HepG2 (cell line): Measurements from ENCODE around the gene CHD9NB. TPM values are rescaled to one million over a fixed set of nuclear protein-coding genes. Genes with fewer than 3 reads are reported as not detected.
A peak's percentile ranks its signal among the peaks of the same experiment; 100 is the strongest.

Experiments used
- FOXA1 ChIP-seq, 2 experiments: fragments of 450-650 bp in 1 of 2; sonication (generic) in 1 of 2; formaldehyde crosslinking in 1 of 2; IDR thresholded peaks; 2 replicates each; pipeline versions ENCODE4 v1.4.0 to v1.6.1; 2016 to 2020; ENCODE audit warnings: missing genetic modification reagents in 1 of 2
- HDAC1 ChIP-seq: sonication (generic); formaldehyde crosslinking; IDR thresholded peaks from 2 replicates; pipeline ENCODE4 v1.5.1; 2020; ENCODE audit warnings: mild to moderate bottlenecking, missing genetic modification reagents
- HNRNPL ChIP-seq: fragments of 200-400 bp; formaldehyde crosslinking; IDR thresholded peaks from 2 replicates; pipeline ENCODE4 v1.6.1; 2017; ENCODE audit warnings: mild to moderate bottlenecking, low read depth, low read length
- JARID2 ChIP-seq: sonication (generic); formaldehyde crosslinking; IDR thresholded peaks from 2 replicates; pipeline ENCODE4 v1.8.1; 2023; ENCODE audit warnings: missing genetic modification reagents, inconsistent platforms; ENCODE audit not compliant: insufficient replicate concordance
- LCORL ChIP-seq, 2 experiments: fragments of 450-650 bp in 1 of 2; sonication (generic) in 1 of 2; formaldehyde crosslinking in 1 of 2; IDR thresholded peaks; 2 replicates each; pipeline versions ENCODE4 v1.5.0 to v1.6.1; 2017 to 2020; ENCODE audit warnings: antibody characterized with exemption in 1 of 2, missing genetic modification reagents in 1 of 2
- NONO ChIP-seq, 2 experiments: fragments of 450-650 bp in 1 of 2; sonication (generic) in 1 of 2; formaldehyde crosslinking in 1 of 2; IDR thresholded peaks in 1 of 2; conservative IDR thresholded peaks in 1 of 2; 2 replicates each; pipeline versions ENCODE4 v1.6.1 to v1.8.0; 2017 to 2022; ENCODE audit warnings: mild to moderate bottlenecking in 1 of 2, missing genetic modification reagents in 1 of 2, moderate library complexity in 1 of 2
- RARG ChIP-seq: sonication (generic); formaldehyde crosslinking; IDR thresholded peaks from 2 replicates; pipeline ENCODE4 v1.4.0; 2020; ENCODE audit warnings: low read depth, mild to moderate bottlenecking, missing genetic modification reagents
- SALL1 ChIP-seq: sonication (generic); formaldehyde crosslinking; IDR thresholded peaks from 2 replicates; pipeline ENCODE4 v1.8.0; 2022; ENCODE audit warnings: mild to moderate bottlenecking, missing genetic modification reagents
- TGIF2 ChIP-seq: IDR thresholded peaks from 2 replicates; pipeline ENCODE4 v1.6.1; 2016; ENCODE audit warnings: control low read depth, missing compliant biosample characterization
- ZNF101 ChIP-seq: sonication (generic); formaldehyde crosslinking; IDR thresholded peaks from 2 replicates; pipeline ENCODE4 v1.4.0; 2020; ENCODE audit warnings: mild to moderate bottlenecking, low read depth, missing genetic modification reagents, borderline replicate concordance
- ZNF382 ChIP-seq: sonication (generic); formaldehyde crosslinking; IDR thresholded peaks from 2 replicates; pipeline ENCODE4 v1.5.0; 2020; ENCODE audit warnings: missing genetic modification reagents, mild to moderate bottlenecking, borderline replicate concordance
- ZNF562 ChIP-seq: sonication (generic); formaldehyde crosslinking; IDR thresholded peaks from 2 replicates; pipeline ENCODE4 v1.8.0; 2022; ENCODE audit warnings: missing genetic modification reagents, borderline replicate concordance
- ZNF564 ChIP-seq: sonication (generic); formaldehyde crosslinking; IDR thresholded peaks from 2 replicates; pipeline ENCODE4 v1.8.1; 2023; ENCODE audit warnings: mild to moderate bottlenecking, missing genetic modification reagents
- ZNF878 ChIP-seq: sonication (generic); formaldehyde crosslinking; IDR thresholded peaks from 2 replicates; pipeline ENCODE4 v1.8.1; 2023; ENCODE audit warnings: mild to moderate bottlenecking, missing genetic modification reagents, moderate library complexity
- polyA plus RNA-seq, 8 experiments: library from polyadenylated mRNA; depleted of rRNA in 3 of 8; stranded (reverse) in 7 of 8; unstranded in 1 of 8; fragments of >200 nt; fragmentation: Illumina TruSeq in 4 of 8; extraction: Trizol in 4 of 8; gene quantifications; 2 replicates each; pipeline versions ENCODE4 v1.2.1 to v1.2.3, GENCODE V29; 2011 to 2016; ENCODE audit warnings: low read depth in 4 of 8, missing spikeins in 1 of 8, mixed read lengths in 1 of 8; ENCODE audit not compliant: insufficient read depth in 1 of 8
- total RNA-seq, 5 experiments: library from RNA; depleted of rRNA; stranded (reverse); fragments of >200 nt; fragmentation: Illumina TruSeq; extraction: Trizol; gene quantifications; 2 replicates each; pipeline ENCODE4 v1.2.3, GENCODE V29; 2016; ENCODE audit warnings: low read depth in 1 of 5
- TF ChIP-seq, protein P1 (sequence below): sonication (generic); formaldehyde crosslinking; IDR thresholded peaks from 2 replicates; pipeline ENCODE4 v1.4.0; 2020; ENCODE audit warnings: missing genetic modification reagents
- TF ChIP-seq, protein P2 (sequence below): sonication (generic); formaldehyde crosslinking; IDR thresholded peaks from 2 replicates; pipeline ENCODE4 v1.8.0; 2022; ENCODE audit warnings: missing genetic modification reagents, mild to moderate bottlenecking, moderate library complexity, borderline replicate concordance
- TF ChIP-seq, protein P3 (sequence below): sonication (generic); formaldehyde crosslinking; IDR thresholded peaks from 2 replicates; pipeline ENCODE4 v1.5.0; 2020; ENCODE audit warnings: missing genetic modification reagents
- TF ChIP-seq, protein P4 (sequence below): sonication (generic); formaldehyde crosslinking; IDR thresholded peaks from 2 replicates; pipeline ENCODE4 v1.4.0; 2020; ENCODE audit warnings: mild to moderate bottlenecking, missing genetic modification reagents
- TF ChIP-seq, protein P5 (sequence below): sonication (generic); formaldehyde crosslinking; IDR thresholded peaks from 2 replicates; pipeline ENCODE4 v1.5.0; 2020; ENCODE audit warnings: mild to moderate bottlenecking, missing genetic modification reagents, borderline replicate concordance

The CHD9NB gene
- total and polyA plus RNA-seq, 2 of the 13 experiments (the other 11 are each of a cell fraction or from before 2014, with no cell fraction given): 0.17 to 0.18 TPM

DNA sequence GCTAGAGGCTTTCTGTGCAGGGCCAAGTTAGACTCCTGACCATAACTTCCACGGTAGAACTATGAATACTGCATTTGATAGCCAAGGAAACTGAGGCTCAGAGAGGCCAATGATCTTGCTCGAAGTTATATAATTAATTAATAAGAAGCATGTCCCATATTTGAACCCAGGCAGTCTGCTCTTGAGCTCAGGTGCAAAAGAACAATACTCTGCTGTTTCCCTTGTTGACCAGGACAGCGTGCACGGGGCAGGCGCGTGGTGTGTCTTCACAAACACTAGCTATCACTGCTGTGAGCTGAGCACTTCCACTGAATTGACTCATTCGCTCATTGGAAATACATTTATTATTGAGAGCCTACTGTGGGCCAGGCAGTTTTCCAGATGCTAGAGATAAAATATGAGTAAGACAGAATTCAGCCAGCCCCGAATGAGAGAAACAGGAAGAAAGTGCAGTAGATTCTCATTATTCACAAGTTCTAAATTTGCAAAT lies 3.7 kb upstream of the CHD9NB start (continued):
- TF ChIP-seq, protein P1, sequence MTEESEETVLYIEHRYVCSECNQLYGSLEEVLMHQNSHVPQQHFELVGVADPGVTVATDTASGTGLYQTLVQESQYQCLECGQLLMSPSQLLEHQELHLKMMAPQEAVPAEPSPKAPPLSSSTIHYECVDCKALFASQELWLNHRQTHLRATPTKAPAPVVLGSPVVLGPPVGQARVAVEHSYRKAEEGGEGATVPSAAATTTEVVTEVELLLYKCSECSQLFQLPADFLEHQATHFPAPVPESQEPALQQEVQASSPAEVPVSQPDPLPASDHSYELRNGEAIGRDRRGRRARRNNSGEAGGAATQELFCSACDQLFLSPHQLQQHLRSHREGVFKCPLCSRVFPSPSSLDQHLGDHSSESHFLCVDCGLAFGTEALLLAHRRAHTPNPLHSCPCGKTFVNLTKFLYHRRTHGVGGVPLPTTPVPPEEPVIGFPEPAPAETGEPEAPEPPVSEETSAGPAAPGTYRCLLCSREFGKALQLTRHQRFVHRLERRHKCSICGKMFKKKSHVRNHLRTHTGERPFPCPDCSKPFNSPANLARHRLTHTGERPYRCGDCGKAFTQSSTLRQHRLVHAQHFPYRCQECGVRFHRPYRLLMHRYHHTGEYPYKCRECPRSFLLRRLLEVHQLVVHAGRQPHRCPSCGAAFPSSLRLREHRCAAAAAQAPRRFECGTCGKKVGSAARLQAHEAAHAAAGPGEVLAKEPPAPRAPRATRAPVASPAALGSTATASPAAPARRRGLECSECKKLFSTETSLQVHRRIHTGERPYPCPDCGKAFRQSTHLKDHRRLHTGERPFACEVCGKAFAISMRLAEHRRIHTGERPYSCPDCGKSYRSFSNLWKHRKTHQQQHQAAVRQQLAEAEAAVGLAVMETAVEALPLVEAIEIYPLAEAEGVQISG (CRISPR knock-in tag): peak; percentile 64; the same call in 1 of the 2 replicates
- peak; percentile 85 for TF ChIP-seq SALL1 (CRISPR knock-in tag)
- TF ChIP-seq, protein P2, sequence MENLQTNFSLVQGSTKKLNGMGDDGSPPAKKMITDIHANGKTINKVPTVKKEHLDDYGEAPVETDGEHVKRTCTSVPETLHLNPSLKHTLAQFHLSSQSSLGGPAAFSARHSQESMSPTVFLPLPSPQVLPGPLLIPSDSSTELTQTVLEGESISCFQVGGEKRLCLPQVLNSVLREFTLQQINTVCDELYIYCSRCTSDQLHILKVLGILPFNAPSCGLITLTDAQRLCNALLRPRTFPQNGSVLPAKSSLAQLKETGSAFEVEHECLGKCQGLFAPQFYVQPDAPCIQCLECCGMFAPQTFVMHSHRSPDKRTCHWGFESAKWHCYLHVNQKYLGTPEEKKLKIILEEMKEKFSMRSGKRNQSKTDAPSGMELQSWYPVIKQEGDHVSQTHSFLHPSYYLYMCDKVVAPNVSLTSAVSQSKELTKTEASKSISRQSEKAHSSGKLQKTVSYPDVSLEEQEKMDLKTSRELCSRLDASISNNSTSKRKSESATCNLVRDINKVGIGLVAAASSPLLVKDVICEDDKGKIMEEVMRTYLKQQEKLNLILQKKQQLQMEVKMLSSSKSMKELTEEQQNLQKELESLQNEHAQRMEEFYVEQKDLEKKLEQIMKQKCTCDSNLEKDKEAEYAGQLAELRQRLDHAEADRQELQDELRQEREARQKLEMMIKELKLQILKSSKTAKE: peak; percentile 66
- TF ChIP-seq, protein P3, sequence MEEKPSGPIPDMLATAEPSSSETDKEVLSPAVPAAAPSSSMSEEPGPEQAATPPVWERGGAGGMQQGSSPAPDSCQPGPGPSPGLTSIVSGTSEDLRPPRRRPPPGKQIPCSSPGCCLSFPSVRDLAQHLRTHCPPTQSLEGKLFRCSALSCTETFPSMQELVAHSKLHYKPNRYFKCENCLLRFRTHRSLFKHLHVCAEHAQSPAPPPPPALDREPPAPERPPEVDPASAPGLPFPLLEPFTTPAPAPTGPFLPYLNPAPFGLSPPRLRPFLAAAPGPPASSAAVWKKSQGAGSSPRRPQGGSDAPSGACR (CRISPR knock-in tag): 0 out of 2 replicates have a peak, but pooled peaks have one; percentile 28
- no peak for TF ChIP-seq NONO (IDR thresholded peaks at IDR 0.05)
- TF ChIP-seq NONO (CRISPR knock-in tag; conservative IDR thresholded peaks at IDR 0.05): 0 out of 2 replicates have a peak, but pooled peaks have one; percentile 9
- TF ChIP-seq ZNF382 (CRISPR knock-in tag): no peak
- no peak for TF ChIP-seq FOXA1 (IDR thresholded peaks at IDR 0.05)
- TF ChIP-seq FOXA1 (CRISPR knock-in tag; IDR thresholded peaks at IDR 0.05): peak; percentile 89
- TF ChIP-seq HNRNPL: no peak
- TF ChIP-seq LCORL (IDR thresholded peaks at IDR 0.05): no peak
- TF ChIP-seq LCORL (CRISPR knock-in tag; IDR thresholded peaks at IDR 0.05): peak; percentile 14; the same call in 1 of the 2 replicates
- TF ChIP-seq TGIF2 (CRISPR knock-in tag): 0 out of 2 replicates have a peak, but pooled peaks have one; percentile 41
- TF ChIP-seq HDAC1 (CRISPR knock-in tag): peak; percentile 50; the same call in 1 of the 2 replicates
- TF ChIP-seq ZNF562 (CRISPR knock-in tag): no peak
- TF ChIP-seq, protein P4, sequence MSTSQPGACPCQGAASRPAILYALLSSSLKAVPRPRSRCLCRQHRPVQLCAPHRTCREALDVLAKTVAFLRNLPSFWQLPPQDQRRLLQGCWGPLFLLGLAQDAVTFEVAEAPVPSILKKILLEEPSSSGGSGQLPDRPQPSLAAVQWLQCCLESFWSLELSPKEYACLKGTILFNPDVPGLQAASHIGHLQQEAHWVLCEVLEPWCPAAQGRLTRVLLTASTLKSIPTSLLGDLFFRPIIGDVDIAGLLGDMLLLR (CRISPR knock-in tag): no peak
- no peak for TF ChIP-seq ZNF101 (CRISPR knock-in tag)
- TF ChIP-seq, protein P5, sequence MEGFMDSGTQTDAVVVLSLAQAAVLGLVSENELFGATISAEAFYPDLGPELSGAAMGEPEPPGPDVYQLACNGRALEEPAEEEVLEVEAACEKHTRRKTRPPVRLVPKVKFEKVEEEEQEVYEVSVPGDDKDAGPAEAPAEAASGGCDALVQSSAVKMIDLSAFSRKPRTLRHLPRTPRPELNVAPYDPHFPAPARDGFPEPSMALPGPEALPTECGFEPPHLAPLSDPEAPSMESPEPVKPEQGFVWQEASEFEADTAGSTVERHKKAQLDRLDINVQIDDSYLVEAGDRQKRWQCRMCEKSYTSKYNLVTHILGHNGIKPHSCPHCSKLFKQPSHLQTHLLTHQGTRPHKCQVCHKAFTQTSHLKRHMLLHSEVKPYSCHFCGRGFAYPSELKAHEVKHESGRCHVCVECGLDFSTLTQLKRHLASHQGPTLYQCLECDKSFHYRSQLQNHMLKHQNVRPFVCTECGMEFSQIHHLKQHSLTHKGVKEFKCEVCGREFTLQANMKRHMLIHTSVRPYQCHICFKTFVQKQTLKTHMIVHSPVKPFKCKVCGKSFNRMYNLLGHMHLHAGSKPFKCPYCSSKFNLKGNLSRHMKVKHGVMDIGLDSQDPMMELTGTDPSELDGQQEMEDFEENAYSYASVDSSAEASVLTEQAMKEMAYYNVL: 0 out of 2 replicates have a peak, but pooled peaks have one; percentile 24
- TF ChIP-seq ZNF564 (CRISPR knock-in tag): no peak
- TF ChIP-seq JARID2 (CRISPR knock-in tag): no peak
- no peak for TF ChIP-seq RARG
- TF ChIP-seq ZNF878 (CRISPR knock-in tag): peak; percentile 63; the same call in 1 of the 2 replicates
